GM21737 (cell line): ENCODE measurements around the gene MED29.

ENCODE experiments used
- ATAC-seq: cut with Tn5 transposase; IDR thresholded peaks from one replicate; pipeline ENCODE4 v1.9.1; 2021; ENCODE audit warnings: mild to moderate bottlenecking, moderate library complexity; ENCODE audit not compliant: unreplicated experiment

Gene MED29

GRCh38 chr19:39426170-39426569 lies 35.0 kb downstream of the MED29 start:
- no peak for ATAC-seq

GRCh38 chr19:39427707-39428106 lies 36.5 kb downstream of the MED29 start:
- ATAC-seq, result no peak

DNA sequence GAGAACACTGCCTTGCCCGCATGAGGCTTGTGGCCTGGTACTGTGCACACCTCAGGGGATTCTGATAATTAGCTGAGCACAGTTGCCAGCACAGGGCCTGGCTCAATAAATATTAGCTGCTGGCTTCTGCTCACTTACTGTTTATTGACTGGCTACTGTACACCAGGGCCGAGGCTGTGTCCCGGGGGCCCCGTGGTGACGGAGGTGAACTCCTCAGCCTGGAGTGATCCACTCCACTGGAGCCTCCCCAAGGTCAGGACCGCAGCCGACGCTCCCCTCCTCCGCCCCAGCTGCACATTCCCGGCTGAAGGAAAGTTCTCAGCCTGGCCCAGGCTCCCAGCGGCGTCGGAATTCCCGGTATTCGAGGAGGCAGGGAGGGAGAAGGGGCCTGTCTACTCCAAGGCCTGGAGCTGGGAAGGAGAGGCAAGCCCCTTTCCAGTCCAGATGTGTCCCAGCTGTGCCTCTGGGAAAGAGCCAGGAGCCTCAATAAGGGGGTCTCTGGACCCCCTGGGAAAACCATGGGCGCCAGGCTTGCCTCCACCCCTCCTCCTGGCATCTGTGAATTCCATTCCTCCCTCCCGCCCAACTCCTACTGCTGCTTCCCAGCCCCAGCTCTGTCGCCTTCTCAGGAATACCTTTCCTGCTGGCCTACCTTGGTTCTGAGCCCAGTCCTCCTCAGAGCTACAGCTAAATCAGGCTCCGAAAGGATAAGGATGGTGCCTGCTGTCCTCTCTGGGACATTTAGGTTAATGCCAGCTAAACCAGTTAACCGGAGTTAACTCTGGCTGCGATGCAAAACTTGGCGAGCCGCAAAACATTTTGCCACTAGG lies 37.3 kb downstream of the MED29 start:
- ATAC-seq, result no peak

DNA sequence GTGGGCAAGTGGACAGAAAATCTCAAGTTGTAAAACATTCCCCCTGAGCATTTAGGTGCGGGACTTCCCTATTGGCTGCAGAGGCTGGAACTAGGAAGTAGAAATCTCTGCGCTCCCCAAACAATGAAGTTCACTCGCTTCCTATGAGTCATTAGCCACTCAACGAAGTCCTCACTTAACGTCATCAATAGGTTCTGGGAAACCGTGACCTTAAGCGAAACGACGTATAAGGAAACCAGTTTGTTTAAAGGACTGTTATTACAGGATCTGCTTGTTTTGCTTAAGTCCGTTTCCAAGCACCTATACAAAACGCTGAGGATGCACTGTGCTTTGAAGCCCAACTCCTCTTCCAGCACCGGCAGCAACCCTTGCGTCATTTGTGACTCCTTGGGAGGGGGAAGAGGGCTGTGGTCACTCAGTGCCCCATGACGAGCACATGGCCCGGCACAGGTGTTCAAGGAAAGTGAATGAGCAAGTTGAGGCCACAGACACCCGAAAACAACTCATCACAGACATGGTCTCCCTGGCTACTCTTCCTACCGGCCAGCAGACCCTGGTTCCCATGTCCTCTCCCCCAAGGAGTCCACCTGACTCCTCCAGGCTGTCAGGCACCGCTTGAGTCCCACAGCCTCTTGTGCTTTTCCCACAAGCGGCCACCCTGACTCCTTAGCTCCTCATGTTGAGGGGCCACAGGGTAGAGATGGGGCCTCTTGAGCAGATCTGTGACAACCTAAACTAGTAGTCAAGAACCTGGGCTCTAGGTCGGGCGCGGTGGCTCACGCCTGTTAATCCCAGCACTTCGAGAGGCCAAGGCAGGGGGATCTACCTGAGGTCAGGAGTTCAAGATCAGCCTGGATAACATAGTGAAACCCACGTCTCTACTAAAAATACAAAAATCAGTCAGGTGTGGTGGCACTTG lies 39.8 kb downstream of the MED29 start:
- no peak for ATAC-seq

GRCh38 chr19:39432677-39433025 lies 41.5 kb downstream of the MED29 start:
- no peak for ATAC-seq

DNA sequence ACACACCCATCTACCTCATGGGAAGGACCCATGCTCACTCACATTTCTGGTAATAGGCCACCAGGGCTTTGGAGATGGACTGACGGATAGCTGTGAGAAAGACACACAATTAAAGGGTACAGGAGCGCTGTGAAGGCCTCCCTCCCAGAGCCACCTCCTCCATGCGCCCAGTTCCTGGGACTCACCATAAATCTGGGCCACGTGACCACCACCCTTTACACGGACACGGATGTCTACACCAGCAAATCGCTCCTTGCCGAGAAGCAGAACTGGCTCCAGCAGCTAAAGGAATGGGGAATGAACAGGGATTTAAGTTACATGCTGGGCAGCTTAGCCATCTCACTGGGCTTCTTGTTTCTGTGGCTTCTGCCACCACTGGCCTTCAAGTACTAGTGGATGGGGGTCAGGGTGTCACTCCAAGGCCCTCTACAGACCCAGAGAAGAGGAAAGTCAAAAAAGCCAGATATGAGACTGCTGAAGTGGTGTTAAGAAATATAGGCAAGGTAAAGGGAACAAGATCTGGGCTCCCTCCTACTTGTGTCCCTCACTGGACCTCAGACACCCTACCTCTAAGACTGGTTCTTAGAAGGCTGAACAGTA lies 42.4 kb downstream of the MED29 start:
- no peak for ATAC-seq

- ATAC-seq, result no peak
Measured at GRCh38 chr19:39434123-39435076, 43.2 kb downstream of the MED29 start.

GRCh38 chr19:39435499-39436349 lies 44.5 kb downstream of the MED29 start, which contains the start of gene RPS16:
Gene RPS16 (minus strand): TSS chr19:39435949. CDS start chr19:39435895, 54 bp downstream.
- peak; percentile 62 for ATAC-seq

DNA sequence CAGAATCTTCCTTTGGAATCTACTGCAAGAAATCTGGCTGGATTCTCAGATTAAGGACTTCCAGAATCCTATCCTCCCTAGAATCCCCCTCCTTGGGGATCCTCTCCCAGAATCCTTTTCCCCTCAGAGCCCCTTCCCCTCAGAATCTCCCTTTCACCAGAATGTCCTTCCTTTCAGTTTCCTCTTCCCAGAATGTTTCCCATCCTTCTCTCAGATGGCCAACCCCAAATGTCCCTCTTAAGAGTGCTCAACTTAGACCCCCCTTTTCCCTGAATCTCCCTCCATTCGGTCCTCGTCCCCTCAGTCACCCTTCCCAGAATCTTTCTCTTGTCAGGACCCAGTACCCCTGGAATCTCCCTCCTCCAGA lies 45.2 kb downstream of the MED29 start:
- no peak for ATAC-seq

GRCh38 chr19:39438270-39438934 lies 47.2 kb downstream of the MED29 start:
- ATAC-seq, result no peak

- no peak for ATAC-seq
Measured at GRCh38 chr19:39444598-39445195, 53.5 kb downstream of the MED29 start.

DNA sequence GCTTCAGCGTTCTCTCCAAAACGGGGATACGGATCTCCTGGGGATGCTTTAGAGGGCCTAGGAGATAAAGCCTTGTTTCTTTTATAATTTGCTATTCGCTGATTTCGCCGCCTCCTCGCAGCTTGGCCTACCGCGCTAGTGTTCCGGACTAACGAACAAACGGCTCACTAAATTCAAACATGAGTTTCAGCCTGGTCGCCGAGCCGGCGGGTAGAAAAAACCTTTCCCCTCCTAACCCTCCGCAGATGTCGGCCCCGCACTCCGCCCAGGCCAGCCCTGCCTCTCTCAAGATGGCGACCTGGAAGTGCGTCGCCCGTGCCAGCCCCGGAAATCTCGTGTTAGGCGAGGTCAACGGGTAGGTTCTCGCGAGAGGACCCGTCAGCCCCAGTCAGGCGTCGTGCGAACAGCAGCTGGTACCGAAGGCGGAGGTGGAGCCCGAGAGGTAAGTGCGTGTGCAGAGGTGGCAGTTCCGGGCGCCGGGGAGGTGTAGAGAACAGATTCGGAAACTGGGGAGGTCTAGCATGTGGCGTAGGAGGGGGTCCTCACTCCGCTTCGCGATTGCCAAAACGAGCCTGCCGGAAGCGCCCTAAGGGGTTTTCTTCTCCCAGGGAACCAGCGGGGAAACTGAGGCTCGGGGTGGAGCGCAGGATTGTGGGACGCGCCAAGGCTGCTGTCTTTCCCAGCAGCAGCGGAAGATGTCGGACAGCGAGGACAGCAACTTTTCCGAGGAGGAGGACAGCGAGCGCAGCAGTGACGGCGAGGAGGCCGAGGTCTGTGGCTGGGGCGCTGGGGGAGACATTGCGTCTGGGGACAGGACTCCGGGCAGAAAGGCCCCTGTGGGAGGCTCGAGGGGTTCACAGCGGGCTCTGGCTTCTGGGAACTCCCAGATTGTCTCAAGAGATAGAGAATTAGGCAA lies 54.3 kb downstream of the MED29 start, which contains the start of gene SUPT5H:
SUPT5H (plus strand) TSS at position 387 of the 916 bp plus-strand sequence; CDS start at position 696, 309 bp downstream.
- ATAC-seq, result peak; percentile 77

GRCh38 chr19:39446365-39447084 lies 55.3 kb downstream of the MED29 start:
- ATAC-seq, result no peak

GRCh38 chr19:39448271-39448670 lies 57.1 kb downstream of the MED29 start:
- ATAC-seq, result no peak

GRCh38 chr19:39449116-39449797 lies 58.1 kb downstream of the MED29 start:
- ATAC-seq, result no peak
